HG02840 (cell line): ENCODE data around the gene KLHL33.

Source experiments
- ATAC-seq: cut with Tn5 transposase; IDR thresholded peaks from one replicate; pipeline ENCODE4 v1.9.1; 2021; ENCODE audit warnings: mild to moderate bottlenecking, moderate library complexity, moderate number of reproducible peaks; ENCODE audit not compliant: unreplicated experiment, low FRiP score

The KLHL33 gene

DNA sequence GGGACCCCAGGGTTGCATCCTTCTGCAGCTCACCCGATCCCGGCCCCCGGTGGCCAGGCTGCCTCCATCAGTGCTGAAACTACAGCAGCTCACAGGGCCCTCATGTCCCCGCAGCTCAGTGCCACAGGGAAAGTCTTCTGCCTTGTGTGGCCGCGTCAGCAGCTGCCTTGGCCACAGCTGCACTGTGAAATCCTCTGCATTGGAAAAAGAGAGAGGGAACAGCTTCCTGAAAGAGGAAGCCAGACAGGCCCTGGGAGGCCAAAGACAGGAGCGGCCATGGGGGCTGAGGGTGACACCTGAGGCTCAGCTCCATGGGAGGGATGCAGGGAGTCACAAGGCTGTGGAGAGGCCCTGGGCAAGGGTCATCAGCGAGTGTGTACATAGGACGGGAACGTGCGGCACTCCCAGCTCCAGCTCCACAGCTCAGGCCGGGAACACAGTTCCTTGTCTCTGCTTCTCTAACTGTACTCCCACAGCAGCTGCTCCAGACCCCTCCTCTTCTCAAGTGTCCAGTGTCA, 59.8 kb downstream of the KLHL33 start:
- no peak for ATAC-seq
